Esophagus squamous epithelium (tissue), 5 donors: ENCODE results near the gene USH2A. TPM values are rescaled to one million over a fixed set of nuclear protein-coding genes. Genes with fewer than 3 reads are reported as not detected.

Experiments used
- DNase-seq: peaks from one replicate; lab custom pipeline; 2025; lab: John Stamatoyannopoulos, UW
- H3K27ac ChIP-seq, 4 donors: fragments of 200-600 bp; sonication (generic); one replicate each; pipeline ENCODE4 v1.5.1; 2016 to 2019; ENCODE audit warnings: mild to moderate bottlenecking in 1 of 4
- H3K27me3 ChIP-seq, 4 donors: fragments of 200-600 bp; sonication (generic); 1 replicate in 3 of 4; 2 replicates in 1 of 4; pipeline versions ENCODE4 v1.5.1 to v1.6.0; 2017 to 2021; ENCODE audit warnings: antibody characterized with exemption in 1 of 4
- H3K36me3 ChIP-seq, 3 donors: fragments of 200-600 bp; sonication (generic); one replicate each; pipeline ENCODE4 v1.5.1; 2016 to 2019
- H3K4me1 ChIP-seq, 3 donors: fragments of 200-600 bp; sonication (generic); one replicate each; pipeline ENCODE4 v1.5.1; 2017 to 2019
- H3K4me3 ChIP-seq, 4 donors: fragments of 200-600 bp; sonication (generic); 1 replicate in 3 of 4; 2 replicates in 1 of 4; pipeline ENCODE4 v1.5.1; 2016 to 2019; ENCODE audit warnings: mild to moderate bottlenecking in 2 of 4, moderate library complexity in 1 of 4
- H3K9me3 ChIP-seq, 3 donors: fragments of 200-600 bp; sonication (generic); one replicate each; pipeline ENCODE4 v1.5.1; 2016 to 2019
- CTCF ChIP-seq, 6 experiments: fragments of 450-650 bp in 4 of 6; fragments of 200-600 bp in 2 of 6; sonication (generic) in 2 of 6; IDR thresholded peaks; one replicate each; pipeline ENCODE4 v1.5.1; 2016 to 2019; ENCODE audit warnings: antibody characterized with exemption in 6 of 6, mild to moderate bottlenecking in 4 of 6, moderate library complexity in 4 of 6
- POLR2A ChIP-seq, 4 donors: fragments of 450-650 bp; IDR thresholded peaks; one replicate each; pipeline ENCODE4 v1.6.1; 2017; ENCODE audit warnings: antibody characterized with exemption in 4 of 4, mild to moderate bottlenecking in 4 of 4, moderate library complexity in 3 of 4
- WGBS, 2 donors: methylation state at CpG; one replicate each; pipeline ENCODE4 v1.1.5; 2018; 5-methylcytosine and 5-hydroxymethylcytosine counted together
- intact Hi-C: fragments of 100-400 bp; cut with DNase I; formaldehyde crosslinking; loops from one replicate; pipeline ENCODE4 v1.15.0; 2022
- total RNA-seq, 4 donors: library from RNA; depleted of rRNA; stranded (reverse); fragments of >200 nt; gene quantifications; one replicate each; pipeline ENCODE4 v1.1.0, GENCODE V29; 2016
- donor health status: DM: yes; HTN: yes; CAD: no.

USH2A gene
- total RNA-seq, 4 donors from 2014 or later = under 0.01 TPM; not detected in 3

DNA sequence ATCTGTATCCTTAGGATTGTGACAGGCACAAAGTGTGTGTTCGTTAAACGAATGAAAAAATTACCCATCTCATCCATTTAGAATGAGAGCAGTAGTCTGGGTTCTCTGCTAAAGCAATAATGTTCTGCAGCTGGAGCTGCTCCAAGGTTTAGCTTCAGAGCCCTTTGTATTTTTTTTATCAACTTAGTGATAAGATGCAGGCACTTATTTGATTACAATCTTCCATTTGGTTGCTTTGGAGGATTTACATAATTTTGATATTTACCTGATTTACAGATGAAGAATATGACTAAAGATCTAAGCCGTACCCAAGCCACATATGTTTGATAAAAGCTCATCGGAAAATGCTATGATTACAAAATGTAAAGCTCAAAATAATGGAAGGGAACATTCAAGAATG is 654.9 kb downstream of the USH2A start:
- TF ChIP-seq CTCF (IDR thresholded peaks at IDR 0.05) = no peak
- TF ChIP-seq POLR2A (IDR thresholded peaks at IDR 0.05) = no peak
- 76 to 90% methylated on average over 4 of the region's 4 CpGs for WGBS, 2 donors
- no peak overlapping the region for H3K27ac ChIP-seq
- H3K4me1 ChIP-seq = no peaks in the 10 kb centered on the region
- DNase-seq = no peak
- H3K9me3 ChIP-seq = no peaks in the 10 kb centered on the region
- no peaks in the 10 kb centered on the region for H3K27me3 ChIP-seq
- H3K36me3 ChIP-seq = no peaks in the 10 kb centered on the region
- intact Hi-C loops = no loop called here
- no peak overlapping the region for H3K4me3 ChIP-seq

GRCh38 chr1:215767761-215768160 is 655.5 kb downstream of the USH2A start:
- Histone ChIP-seq H3K27me3 (no peaks in the 10 kb centered on the region), H3K36me3 (no peaks in the 10 kb centered on the region), H3K9me3 (no peaks in the 10 kb centered on the region), H3K27ac (no peak overlapping the region), H3K4me1 (no peaks in the 10 kb centered on the region), H3K4me3 (no peak overlapping the region)
- intact Hi-C loops = no loop called here
- 59 to 63% methylated on average over 2 of the region's 2 CpGs for WGBS, 2 donors
- TF ChIP-seq CTCF (IDR thresholded peaks at IDR 0.05) = no peak
- TF ChIP-seq POLR2A (IDR thresholded peaks at IDR 0.05) = no peak
- DNase-seq = no peak

- H3K9me3 ChIP-seq = no peaks in the 10 kb centered on the region
- H3K4me1 ChIP-seq = no peaks in the 10 kb centered on the region
- 11 to 22% methylated on average over 1 of the region's 1 CpG for WGBS, 2 donors
- H3K27me3 ChIP-seq = no peaks in the 10 kb centered on the region
- TF ChIP-seq POLR2A (IDR thresholded peaks at IDR 0.05) = no peak
- no peak for TF ChIP-seq CTCF (IDR thresholded peaks at IDR 0.05)
- no peak overlapping the region for H3K27ac ChIP-seq
- no peaks in the 10 kb centered on the region for H3K36me3 ChIP-seq
- intact Hi-C loops = no loop called here
- no peak overlapping the region for H3K4me3 ChIP-seq
- no peak for DNase-seq
Observed at GRCh38 chr1:215766521-215766920, 656.7 kb downstream of the USH2A start.

GRCh38 chr1:215765833-215766232 is 657.4 kb downstream of the USH2A start:
- no peaks in the 10 kb centered on the region for H3K27me3 ChIP-seq
- intact Hi-C loops = no loop called here
- TF ChIP-seq CTCF (IDR thresholded peaks at IDR 0.05) (no peak), POLR2A (IDR thresholded peaks at IDR 0.05) (no peak)
- H3K9me3 ChIP-seq = no peaks in the 10 kb centered on the region
- no peak for DNase-seq
- H3K4me3 ChIP-seq = no peak overlapping the region
- H3K36me3 ChIP-seq = no peaks in the 10 kb centered on the region
- no peak overlapping the region for H3K27ac ChIP-seq
- H3K4me1 ChIP-seq = no peaks in the 10 kb centered on the region
- 80 to 86% methylated on average over 1 of the region's 1 CpG for whole genome bisulfite sequencing, 2 donors

DNA sequence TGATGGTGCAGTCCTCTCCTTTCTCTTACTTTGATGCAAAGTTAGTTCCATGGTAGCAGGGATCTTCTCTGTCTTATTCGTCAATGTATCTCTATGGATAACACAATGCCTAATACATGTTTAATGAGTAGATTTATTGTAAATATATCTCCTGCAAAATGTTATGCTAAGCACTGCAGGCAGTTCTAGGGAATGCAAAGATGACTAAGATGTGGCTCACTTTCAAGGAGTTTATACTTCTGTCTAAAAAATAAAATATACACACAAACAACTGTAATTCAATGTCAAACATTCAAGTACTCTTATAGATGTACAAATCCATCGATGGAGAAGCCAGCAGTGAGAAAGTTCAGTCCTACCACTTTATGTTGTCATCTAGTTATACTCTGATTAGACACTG is 661.8 kb downstream of the USH2A start:
- no peaks in the 10 kb centered on the region for H3K27me3 ChIP-seq
- H3K27ac ChIP-seq = no peak overlapping the region
- H3K36me3 ChIP-seq = no peaks in the 10 kb centered on the region
- no peak for DNase-seq
- no peak overlapping the region for H3K4me3 ChIP-seq
- no peak for TF ChIP-seq POLR2A (IDR thresholded peaks at IDR 0.05)
- TF ChIP-seq CTCF (IDR thresholded peaks at IDR 0.05) = no peak
- WGBS, 2 donors = 79 to 91% methylated on average over 2 of the region's 2 CpGs
- no peaks in the 10 kb centered on the region for H3K9me3 ChIP-seq
- intact Hi-C loops = no loop called here
- H3K4me1 ChIP-seq = no peaks in the 10 kb centered on the region
